Measurements from ENCODE around the gene SHF. TPM values are rescaled to one million over a fixed set of nuclear protein-coding genes. Genes with fewer than 3 reads are reported as not detected.

The SHF gene
- total and polyA plus RNA-seq, 2 of the 4 experiments (the other 2 are of a cell fraction): 1.8 to 3.5 TPM

GRCh38 chr15:45117308-45118130 lies 70.2 kb downstream of the SHF start:
- Histone ChIP-seq H3K23ac (ENCODE audit: low read depth, low read length) (no peak overlapping the region), H4K8ac (ENCODE audit: low read depth in 2 of 2, low read length in 2 of 2) (no peak overlapping the region; a peak in 1 of 4 replicates), H3K27ac (ENCODE audit: insufficient read depth, low read length) (no peak overlapping the region), H3K9me3 (ENCODE audit: control insufficient read depth, insufficient read depth, low read length) (no peaks in the 10 kb centered on the region), H2AK5ac (ENCODE audit: low read depth, low read length) (no peak overlapping the region), H3K36me3 (ENCODE audit: control insufficient read depth, insufficient read depth, low read length) (no peaks in the 10 kb centered on the region), H3K4me1 (ENCODE audit: control insufficient read depth, insufficient read depth, low read length) (peaks cover 3% of the 10 kb centered on the region), H3K9ac (ENCODE audit: low read depth, low read length) (no peak overlapping the region), H3K4me2 (ENCODE audit: low read depth, low read length) (peak overlapping the region; percentile 41; the same call in 1 of the 2 replicates), H2AFZ (replicated peaks; ENCODE audit: low read length, poor library complexity) (peak overlapping the region; percentile 86), H3K27me3 (ENCODE audit: control insufficient read depth, insufficient read depth, low read length) (peaks cover 52% of the 10 kb centered on the region), H3K4ac (ENCODE audit: low read depth, low read length) (no peak overlapping the region), H2BK20ac (ENCODE audit: low read depth, low read length) (no peak overlapping the region), H4K5ac (ENCODE audit: low read depth, low read length) (no peak overlapping the region), H3K4me3 (ENCODE audit: insufficient read depth, low read depth, low read length) (no peak overlapping the region), H2BK120ac (ENCODE audit: low read depth, low read length) (no peak overlapping the region), H2BK5ac (ENCODE audit: low read depth, low read length, poor library complexity, severe bottlenecking) (no peak overlapping the region), H3K79me1 (ENCODE audit: low read depth in 1 of 2, low read length in 2 of 2) (no peaks in the 10 kb centered on the region), H4K20me1 (ENCODE audit: insufficient read depth, low read length) (no peaks in the 10 kb centered on the region), H3K14ac (replicated peaks; ENCODE audit: low read depth, low read length) (no peak overlapping the region), H3K9me1 (ENCODE audit: insufficient read depth, low read length) (no peaks in the 10 kb centered on the region), H2AK9ac (replicated peaks; ENCODE audit: low read depth, low read length, poor library complexity) (no peak overlapping the region), H3K18ac (ENCODE audit: low read depth, low read length) (no peak overlapping the region), H2BK15ac (ENCODE audit: low read depth, low read length) (no peak overlapping the region), H3K56ac (ENCODE audit: extremely low read depth, insufficient read depth, low read length) (no peak overlapping the region), H4K91ac (ENCODE audit: insufficient read depth, low read depth, low read length) (no peak overlapping the region)
- TF ChIP-seq CHD1 (IDR thresholded peaks at IDR 0.05; ENCODE audit: low read depth, low read length) (no peak), RAD21 (IDR thresholded peaks at IDR 0.05; ENCODE audit: low read length) (no peak), USF2 (IDR thresholded peaks at IDR 0.05; ENCODE audit: low read depth, low read length) (no peak)
- POLR2A ChIA-PET (ENCODE audit: unreplicated experiment): no interaction called here
- BruUV-seq (replicated peaks): no TSS peak
- in situ Hi-C loops (cut with MboI; ENCODE audit: low sequenced_read_pairs) (no loop called here), intact Hi-C loops (cut with micrococcal nuclease) (loop anchor here (1.0 to 5.0 kb wide), 5 partner anchors 59 to 265 kb away; partner anchors contain the start of gene SORD), dilution Hi-C loops (cut with HindIII; ENCODE audit: low sequenced_read_pairs, unreplicated experiment) (no loop called here)
- peak; percentile 36 for ATAC-seq (ENCODE audit: low read depth)
- CTCF ChIA-PET: interaction anchor here (0.5 to 1.6 kb wide), 23 partner anchors 9 to 237 kb away, joined by 3 to 16 read pairs (median 4); no protein-coding TSS in a partner anchor
- no peak for DNase-seq
- 35% methylated on average over 8 of the region's 33 CpGs; no CpG with 5 or more reads in 1 of the 2 experiments for WGBS, 2 experiments (ENCODE audit: extremely low coverage in 2 of 2, insufficient read length in 1 of 2)

Other genes with a start within 250 kb of the SHF start
- not detected in 2 replicates for gene TERB2, start 231.3 kb downstream of the SHF start, total RNA-seq (2012; rRNA removed)
- gene TERB2, start 231.3 kb downstream of the SHF start, polyA plus RNA-seq (2012; rRNA removed): not detected in 2 replicates
- gene SORD, start 164.8 kb downstream of the SHF start, total RNA-seq (2012; rRNA removed): 21.9 and 34.2 TPM in 2 replicates
- gene SORD, start 164.8 kb downstream of the SHF start, polyA plus RNA-seq (2012; rRNA removed): 27.6 and 30.8 TPM in 2 replicates
- not detected in 2 replicates for gene DUOX2, start 73.8 kb downstream of the SHF start, total RNA-seq (2012; rRNA removed)
- gene DUOX2, start 73.8 kb downstream of the SHF start, polyA plus RNA-seq (2012; rRNA removed): 0.03 TPM in 1 of 2 replicates, not detected in the other
- gene DUOXA2, start 73.6 kb downstream of the SHF start, total RNA-seq (2012; rRNA removed): not detected in 2 replicates
- gene DUOXA2, start 73.6 kb downstream of the SHF start, polyA plus RNA-seq (2012; rRNA removed): not detected in 2 replicates
- not detected in 2 replicates for gene DUOXA1, start 58.1 kb downstream of the SHF start, total RNA-seq (2012; rRNA removed)
- 0.02 TPM in 1 of 2 replicates, not detected in the other for gene DUOXA1, start 58.1 kb downstream of the SHF start, polyA plus RNA-seq (2012; rRNA removed)
- not detected in 2 replicates for gene DUOX1, start 58.0 kb downstream of the SHF start, total RNA-seq (2012; rRNA removed)
- gene DUOX1, start 58.0 kb downstream of the SHF start, polyA plus RNA-seq (2012; rRNA removed): not detected in 2 replicates
- not detected in 2 replicates for gene SLC28A2, start 64.3 kb upstream of the SHF start, total RNA-seq (2012; rRNA removed)
- not detected in 2 replicates for gene SLC28A2, start 64.3 kb upstream of the SHF start, polyA plus RNA-seq (2012; rRNA removed)
- gene GATM, start 190.6 kb upstream of the SHF start, total RNA-seq (2012; rRNA removed): 0.18 and 0.28 TPM in 2 replicates
- gene GATM, start 190.6 kb upstream of the SHF start, polyA plus RNA-seq (2012; rRNA removed): 0.10 and 0.14 TPM in 2 replicates